GM10248 (cell line): ENCODE results near the gene CLEC17A.
"Not testable (repeated sequence)": the region's sequence is repeated elsewhere in the genome, so short reads cannot be mapped to it uniquely, and the experiment has no call there.

ENCODE experiments used
- CTCF ChIA-PET: fragments of 300-600 bp; sonication (Branson Sonifier 250); formaldehyde crosslinking; extraction: SDS; loops from one replicate; lab custom pipeline; 2021; ENCODE audit warnings: antibody characterized with exemption; lab: Yijun Ruan, JAX
- POLR2A ChIA-PET: fragments of 350-650 bp; sonication (Branson Sonifier 250); formaldehyde crosslinking; extraction: SDS; loops from one replicate; lab custom pipeline; 2020; ENCODE audit warnings: antibody characterized with exemption; lab: Yijun Ruan, JAX
- DNase-seq: peaks from one replicate; pipeline ENCODE4 v3.0.0; 2012; ENCODE audit errors: extremely low spot score
- CTCF ChIP-seq: IDR thresholded peaks from 2 replicates; pipeline ENCODE4 v1.5.1; 2012; ENCODE audit warnings: mild to moderate bottlenecking, low read depth; ENCODE audit errors: extremely low read depth, missing control alignments, control extremely low read depth

The CLEC17A gene

GRCh38 chr19:14577264-14577663 lies 5.6 kb upstream of the CLEC17A start:
- CTCF ChIA-PET: interaction anchor here (14.1 kb wide), 1 partner anchor 111 kb away, joined by 307 read pairs; the partner anchor contains the start of gene ZNF333
- no peak for DNase-seq
- POLR2A ChIA-PET: interaction anchor here (0.6 kb wide), 1 partner anchor 34 kb away, joined by 5 read pairs; no protein-coding TSS in a partner anchor
- no peak for TF ChIP-seq CTCF

- peak; percentile 27 for TF ChIP-seq CTCF
- DNase-seq: peak; percentile 50
- ChIA-PET POLR2A (no interaction called here), CTCF (interaction anchor here (0.9 to 14.1 kb wide), 2 partner anchors 94 to 110 kb away, joined by 3 to 307 read pairs; partner anchors contain the start of gene ZNF333)
Observed at GRCh38 chr19:14577885-14578427, 4.9 kb upstream of the CLEC17A start.

GRCh38 chr19:14580623-14581237 lies 2.2 kb upstream of the CLEC17A start:
- POLR2A ChIA-PET: interaction anchor here (1.1 kb wide), 1 partner anchor 18 kb away, joined by 5 read pairs; no protein-coding TSS in a partner anchor
- no peak for TF ChIP-seq CTCF
- peak; percentile 54 for DNase-seq
- CTCF ChIA-PET: interaction anchor here (1.1 to 14.1 kb wide), 6 partner anchors 9 to 205 kb away, joined by 3 to 307 read pairs (median 5); partner anchors contain the start of genes NDUFB7 and ZNF333

GRCh38 chr19:14584372-14584771 lies 1.5 kb downstream of the CLEC17A start:
- POLR2A ChIA-PET: interaction anchor here (0.7 kb wide), 2 partner anchors 67 to 85 kb away, joined by 3 to 4 read pairs; no protein-coding TSS in a partner anchor
- CTCF ChIA-PET, DNase-seq: not testable (repeated sequence)

- DNase-seq, CTCF ChIA-PET: not testable (repeated sequence)
- POLR2A ChIA-PET: interaction anchor here (0.6 kb wide), 1 partner anchor 18 kb away, joined by 3 read pairs; no protein-coding TSS in a partner anchor
Observed at GRCh38 chr19:14585187-14585586, 2.3 kb downstream of the CLEC17A start.

GRCh38 chr19:14589433-14589832 lies 6.5 kb downstream of the CLEC17A start:
- DNase-seq, POLR2A ChIA-PET: not testable (repeated sequence)
- CTCF ChIA-PET: interaction anchor here (1.5 kb wide), 1 partner anchor 9 kb away, joined by 3 read pairs; no protein-coding TSS in a partner anchor

GRCh38 chr19:14595558-14595957 lies 12.7 kb downstream of the CLEC17A start:
- CTCF ChIA-PET: no interaction called here
- POLR2A ChIA-PET: no interaction called here
- no peak for DNase-seq
- no peak for TF ChIP-seq CTCF

- ChIA-PET CTCF (interaction anchor here (0.8 kb wide), 1 partner anchor 28 kb away, joined by 4 read pairs; the partner anchor contains the start of gene NDUFB7), POLR2A (no interaction called here)
- no peak for DNase-seq
- no peak for TF ChIP-seq CTCF
Observed at GRCh38 chr19:14599548-14600147, 16.8 kb downstream of the CLEC17A start.
